K562 (cell line): ENCODE data around the gene TNFSF13.

Source experiments
- FOXK2 ChIP-seq, 2 experiments: fragments of 450-650 bp; IDR thresholded peaks in 1 of 2; conservative IDR thresholded peaks in 1 of 2; 2 replicates each; pipeline ENCODE4 v1.6.1; 2016; ENCODE audit warnings: low read depth in 2 of 2, mild to moderate bottlenecking in 1 of 2
- IRF2 ChIP-seq: sonication (generic); formaldehyde crosslinking; IDR thresholded peaks from 2 replicates; pipeline ENCODE4 v1.8.1; 2022; ENCODE audit warnings: mild to moderate bottlenecking, missing genetic modification reagents
- JUNB ChIP-seq: fragments of 450-650 bp; formaldehyde crosslinking; conservative IDR thresholded peaks from 2 replicates; pipeline ENCODE4 v1.4.0; 2020; ENCODE audit warnings: mild to moderate bottlenecking
- NFXL1 ChIP-seq: fragments of 450-650 bp; formaldehyde crosslinking; IDR thresholded peaks from 2 replicates; pipeline ENCODE4 v1.4.0; 2021; ENCODE audit warnings: mild to moderate bottlenecking
- NR1H2 ChIP-seq: sonication (generic); formaldehyde crosslinking; IDR thresholded peaks from 2 replicates; pipeline ENCODE4 v1.4.0; 2020; ENCODE audit warnings: mild to moderate bottlenecking, missing genetic modification reagents
- POLR2AphosphoS5 ChIP-seq: IDR thresholded peaks from 2 replicates; pipeline ENCODE4 v1.6.1; 2011; ENCODE audit warnings: mild to moderate bottlenecking, low read depth, low read length, moderate library complexity; ENCODE audit not compliant: control insufficient read depth, insufficient read depth
- RNF219 ChIP-seq: fragments of 250-450 bp; sonication (Bioruptor Pico); IDR thresholded peaks from 2 replicates; pipeline ENCODE4 v1.5.0; 2022; ENCODE audit warnings: mild to moderate bottlenecking
- SREBF2 ChIP-seq: sonication (generic); formaldehyde crosslinking; IDR thresholded peaks from 2 replicates; pipeline ENCODE4 v1.4.0; 2020; ENCODE audit warnings: mild to moderate bottlenecking, missing genetic modification reagents

- no peak for TF ChIP-seq NR1H2 (CRISPR knock-in tag)
- no peak for TF ChIP-seq IRF2 (CRISPR knock-in tag)
- no peak for TF ChIP-seq RNF219 (CRISPR knock-in tag)
- no peak for TF ChIP-seq SREBF2 (CRISPR knock-in tag)
- no peak for TF ChIP-seq JUNB (CRISPR knock-in tag)
- TF ChIP-seq FOXK2 (conservative IDR thresholded peaks at IDR 0.05 in 1 of 2, IDR thresholded peaks at IDR 0.05 in 1 of 2; ENCODE audit: low read depth in 2 of 2), result no peak
- TF ChIP-seq POLR2AphosphoS5, result no peak
- TF ChIP-seq NFXL1 (CRISPR knock-in tag), result no peak
Measured at GRCh38 chr17:7590743-7591142, 32.2 kb downstream of the TNFSF13 start.
